Central memory CD4-positive, alpha-beta T cell (primary cell): ENCODE results near the gene ASB15.

Source experiments
- DNase-seq: peaks from one replicate; pipeline ENCODE4 v3.0.0; 2022

The ASB15 gene

GRCh38 chr7:123666492-123666891, 64.9 kb downstream of the ASB15 start:
- DNase-seq: no peak

- DNase-seq: no peak
Observed at GRCh38 chr7:123669485-123669884, 67.9 kb downstream of the ASB15 start.

GRCh38 chr7:123673137-123673732, 71.6 kb downstream of the ASB15 start:
- DNase-seq: no peak

DNA sequence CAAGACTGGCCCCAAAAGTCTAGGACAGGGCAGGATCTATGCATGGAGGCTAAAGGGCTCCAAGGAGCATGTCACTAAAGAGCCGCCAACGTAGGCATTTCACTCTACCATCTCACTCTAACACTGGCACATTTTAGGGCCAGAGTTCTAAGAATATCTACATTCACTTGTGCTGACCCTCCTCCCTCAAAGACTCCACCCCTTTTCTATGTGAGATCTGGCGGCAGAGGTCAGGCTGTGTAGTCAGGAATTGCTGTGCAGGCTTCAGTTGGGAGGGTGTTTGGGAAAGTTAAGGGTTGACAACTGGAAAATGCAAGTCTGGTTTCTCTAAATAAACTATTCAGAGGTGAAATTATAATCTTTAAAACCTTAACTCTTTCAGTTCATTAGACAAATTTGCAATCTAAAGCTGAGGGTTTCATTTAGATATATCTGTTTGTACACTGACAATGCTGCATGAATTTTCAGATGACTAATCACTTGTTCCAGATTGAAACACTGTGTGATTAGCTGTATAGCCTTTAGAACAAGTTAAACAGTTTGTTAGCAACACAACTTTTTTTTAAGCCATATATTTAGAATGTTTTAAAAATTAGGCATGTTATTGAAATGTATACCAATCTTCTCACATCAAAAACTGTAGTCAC, 72.3 kb downstream of the ASB15 start:
- DNase-seq: no peak

DNA sequence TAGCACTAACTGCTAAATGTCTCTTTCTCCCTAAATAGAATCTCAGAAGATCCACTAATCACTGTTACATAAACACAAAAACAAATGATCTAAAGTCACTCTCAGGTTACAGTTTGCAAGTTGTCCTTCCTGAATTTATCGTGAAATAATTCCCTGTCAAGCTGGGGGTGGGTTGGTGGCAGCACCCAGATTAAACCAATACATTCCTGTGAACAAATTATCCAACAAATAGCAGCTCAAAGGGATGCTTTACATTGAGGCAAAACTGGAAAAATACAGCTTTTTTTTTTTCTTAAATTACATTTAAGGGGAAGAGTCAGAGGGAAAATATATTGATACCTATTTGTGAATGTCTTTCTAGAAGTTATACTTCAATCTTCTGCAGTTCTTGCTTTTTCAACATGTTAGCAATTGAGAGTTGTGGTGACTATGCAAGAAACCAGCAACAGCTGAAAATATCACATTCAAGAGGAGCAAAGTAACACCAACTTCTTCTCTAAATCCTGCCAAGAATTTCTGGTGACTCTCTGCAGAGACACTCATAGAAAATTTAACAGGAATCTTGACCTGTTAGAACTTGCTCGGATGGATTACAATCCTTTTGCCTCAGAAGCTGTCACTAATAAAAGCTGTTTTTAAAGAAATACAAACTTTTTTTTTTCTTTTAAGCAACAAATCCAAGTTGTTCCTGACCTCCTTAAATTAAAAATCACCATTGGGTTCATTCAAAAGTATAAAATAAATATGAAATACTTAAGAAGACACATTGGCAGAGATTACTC, 73.0 kb downstream of the ASB15 start:
- DNase-seq: no peak

DNA sequence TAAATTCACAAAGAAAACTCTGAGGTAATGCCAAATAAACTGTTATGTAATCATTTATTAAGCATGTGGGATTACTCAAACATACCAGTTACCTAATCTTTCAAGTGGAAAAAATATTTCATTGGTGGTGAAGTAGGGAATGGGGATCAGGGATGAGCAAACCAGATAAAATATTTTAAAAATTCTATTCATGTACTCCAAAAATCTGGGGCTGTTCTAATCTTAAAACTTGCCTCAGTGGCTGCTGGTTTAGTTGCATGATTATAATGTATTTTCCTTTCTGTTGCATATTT, 73.5 kb downstream of the ASB15 start:
- no peak for DNase-seq

DNA sequence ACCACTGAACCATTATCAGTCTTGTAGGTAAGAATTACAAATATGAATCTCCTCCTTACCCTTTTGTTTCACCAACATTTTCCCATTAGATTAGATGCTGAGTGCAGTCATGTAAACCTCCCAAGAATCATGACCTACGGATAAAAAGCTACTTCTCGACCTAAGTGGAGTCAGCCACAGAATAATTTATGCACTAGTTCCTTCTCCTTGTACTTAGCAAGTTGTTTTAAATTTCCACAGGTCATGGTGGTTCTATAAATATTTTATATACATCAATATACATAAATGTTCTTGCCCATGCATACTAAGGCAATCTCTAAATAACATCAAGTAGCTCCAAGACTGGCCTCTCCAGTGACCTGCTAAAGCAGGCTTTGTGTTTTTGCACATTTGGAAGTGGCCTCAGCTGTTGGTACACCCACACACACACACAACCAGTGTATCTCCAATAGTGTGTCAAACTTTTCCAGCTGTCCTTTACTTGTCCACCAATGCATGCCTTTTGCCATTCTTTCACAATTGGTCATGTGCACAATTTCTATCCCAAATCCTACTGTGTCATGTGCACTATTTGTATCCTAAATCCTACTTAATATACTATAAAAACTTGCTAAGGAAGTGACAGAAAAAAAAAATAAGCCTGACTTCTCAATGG, 75.6 kb downstream of the ASB15 start:
- DNase-seq: no peak

GRCh38 chr7:123679614-123680013, 78.0 kb downstream of the ASB15 start:
- no peak for DNase-seq

DNA sequence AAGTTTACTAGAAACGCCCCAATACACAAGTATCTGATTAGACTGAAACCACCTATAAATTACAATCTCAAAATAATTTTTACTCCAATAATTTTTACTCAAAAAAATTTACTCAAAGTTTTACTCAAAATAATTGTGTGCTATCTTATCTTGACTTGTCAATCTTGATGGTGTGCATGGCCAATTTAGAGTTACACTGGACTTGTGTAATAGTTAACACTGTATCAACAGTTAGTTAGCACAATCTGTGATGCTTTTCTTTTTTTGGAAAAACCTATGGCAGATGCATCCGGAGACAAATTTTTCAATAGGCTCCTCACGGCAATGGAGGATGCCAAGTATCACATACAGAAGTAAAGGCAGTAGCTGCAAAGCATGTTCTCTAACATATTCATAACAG, 79.0 kb downstream of the ASB15 start:
- DNase-seq: no peak

- no peak for DNase-seq
Observed at GRCh38 chr7:123681561-123681960, 79.9 kb downstream of the ASB15 start.

DNA sequence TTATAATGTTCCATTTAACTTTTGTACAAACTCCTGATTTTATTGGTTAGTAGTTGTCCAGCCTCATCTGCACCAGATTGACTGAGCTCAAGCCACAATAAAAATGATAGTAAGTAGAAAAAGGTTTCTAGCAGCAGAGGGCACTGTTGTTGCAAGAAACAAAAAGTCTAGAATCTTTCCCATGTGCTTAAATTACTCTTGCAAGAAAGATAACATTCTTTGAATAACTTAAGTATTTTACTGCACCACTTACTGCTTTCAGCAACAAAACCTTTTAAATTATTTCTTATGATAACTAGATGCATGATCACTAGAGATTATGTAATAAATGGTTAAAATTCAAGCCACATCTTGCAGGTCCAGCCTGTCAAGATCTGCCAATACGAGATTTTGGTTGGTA, 81.1 kb downstream of the ASB15 start:
- peak; percentile 17 for DNase-seq

- no peak for DNase-seq
Observed at GRCh38 chr7:123687161-123687560, 85.5 kb downstream of the ASB15 start.

DNA sequence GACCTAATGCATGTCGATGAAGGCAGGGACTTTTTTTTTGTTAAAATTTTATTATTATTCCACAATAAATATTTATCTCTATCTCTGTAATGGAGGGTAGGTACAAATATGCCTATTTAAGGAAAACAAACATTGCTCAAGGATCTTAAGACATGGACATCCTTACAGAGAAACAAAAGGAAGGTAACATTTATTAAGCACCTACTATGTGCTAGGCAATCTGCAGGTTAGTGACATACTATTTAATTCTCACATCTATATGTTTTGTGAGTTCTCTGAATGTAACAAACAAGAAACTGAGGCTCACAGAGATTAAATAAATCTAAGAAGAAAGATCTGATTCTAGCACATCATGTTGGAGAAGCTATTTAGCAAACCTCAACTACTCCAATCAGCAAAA, 86.1 kb downstream of the ASB15 start:
- no peak for DNase-seq
